Measurements from ENCODE around the gene MS4A5.

GRCh38 chr11:60396382-60396781 lies 33.0 kb upstream of the MS4A5 start, which contains the start of gene MS4A14:
- TF ChIP-seq POLR2A (IDR thresholded peaks at IDR 0.05) (no peak), CTCF (IDR thresholded peaks at IDR 0.05) (no peak)
